GM12872 (cell line): ENCODE measurements around the gene UFSP2.

ENCODE experiments used
- CTCF ChIP-seq: IDR thresholded peaks from 3 replicates; pipeline ENCODE4 v1.5.1; 2011; ENCODE audit warnings: low read depth, mild to moderate bottlenecking, low read length, moderate library complexity; ENCODE audit not compliant: insufficient read depth

UFSP2 gene

GRCh38 chr4:185405296-185405999 is 20.3 kb downstream of the UFSP2 start:
- no peak for TF ChIP-seq CTCF

GRCh38 chr4:185404031-185404430 is 21.7 kb downstream of the UFSP2 start:
- TF ChIP-seq CTCF: no peak

GRCh38 chr4:185399466-185399865 is 26.3 kb downstream of the UFSP2 start:
- no peak for TF ChIP-seq CTCF

GRCh38 chr4:185398618-185399017 is 27.1 kb downstream of the UFSP2 start:
- no peak for TF ChIP-seq CTCF

- TF ChIP-seq CTCF: no peak
These were observed 28.9 kb downstream of the UFSP2 start, which contains the start of gene ANKRD37 for GRCh38 chr4:185396724-185397385. Gene ANKRD37 (plus strand): TSS chr4:185396841. CDS start chr4:185396924, 83 bp downstream.

- no peak for TF ChIP-seq CTCF
These were observed 29.6 kb downstream of the UFSP2 start for GRCh38 chr4:185395956-185396723.
